HCT116 (cell line): ENCODE measurements around the gene EVI5. TPM values are rescaled to one million over a fixed set of nuclear protein-coding genes. Genes with fewer than 3 reads are reported as not detected.

Source experiments
- ATAC-seq: fragments of 200-7000 bp; cut with Tn5 transposase; 2 replicates; pipeline ENCODE4 v1.9.1; 2020; ENCODE audit warnings: mild to moderate bottlenecking, moderate library complexity
- BruUV-seq: library from RNA; stranded (reverse); fragments of 400-500 nt; replicated peaks from 2 replicates; lab custom pipeline; 2021; lab: Mats Ljungman, UMichigan
- CTCF ChIA-PET: fragments of 300-600 bp; sonication (Branson Sonifier 250); formaldehyde crosslinking; loops from one replicate; lab custom pipeline; 2021; ENCODE audit warnings: antibody characterized with exemption; lab: Charles Lee
- POLR2A ChIA-PET: fragments of 300-600, 350-600 bp; sonication (Branson Sonifier 250); formaldehyde crosslinking; loops from one replicate; lab custom pipeline; 2021; ENCODE audit warnings: antibody characterized with exemption; lab: Charles Lee
- RAD21 ChIA-PET, 2 experiments: fragments of 300-600 bp; sonication (Branson Sonifier 250); formaldehyde crosslinking; loops; one replicate each; lab custom pipeline; 2023; ENCODE audit warnings: low total read pairs in 2 of 2; ENCODE audit not compliant: uncharacterized antibody in 2 of 2, unreplicated experiment in 2 of 2, low non-redundant PET in 1 of 2; lab: Charles Lee
- DNase-seq: peaks from one replicate; pipeline ENCODE4 v3.0.0-alpha.2; 2010; ENCODE audit warnings: low read depth, low spot score
- H2AFZ ChIP-seq: fragments of 200-600 bp; shearing (Covaris generic), sonication (generic); 2 replicates; pipeline ENCODE4 v1.6.1; 2017; ENCODE audit warnings: low read depth, mixed run types, mixed read lengths, antibody characterized with exemption, low read length; ENCODE audit not compliant: poor library complexity, severe bottlenecking
- H3K27ac ChIP-seq: 2 replicates; pipeline ENCODE4 v1.5.1; 2012; ENCODE audit warnings: low read depth, low read length
- H3K27me3 ChIP-seq: fragments of 200-600 bp; sonication (generic); 2 replicates; pipeline ENCODE4 v1.6.1; 2016; ENCODE audit warnings: mixed run types, low read length, mixed read lengths; ENCODE audit not compliant: insufficient read depth
- H3K36me3 ChIP-seq, 2 experiments: fragments of 200-500 bp in 1 of 2; fragments of 200-600 bp in 1 of 2; sonication (Bioruptor generic) in 1 of 2; sonication (generic) in 1 of 2; 2 replicates each; pipeline versions ENCODE4 v1.5.1 to v1.6.1; 2014 to 2016; ENCODE audit warnings: low read length in 2 of 2, inconsistent platforms in 1 of 2, mixed read lengths in 1 of 2, mixed run types in 1 of 2; ENCODE audit not compliant: insufficient read depth in 2 of 2, control insufficient read depth in 1 of 2
- H3K4me1 ChIP-seq, 2 experiments: fragments of 200-600 bp in 1 of 2; sonication (generic) in 1 of 2; 2 replicates each; pipeline versions ENCODE4 v1.5.1 to v1.6.1; 2012 to 2017; ENCODE audit warnings: low read length in 2 of 2, inconsistent platforms in 1 of 2, mild to moderate bottlenecking in 1 of 2, mixed read lengths in 1 of 2, mixed run types in 1 of 2, moderate library complexity in 1 of 2; ENCODE audit not compliant: insufficient read depth in 2 of 2, control insufficient read depth in 1 of 2
- H3K4me2 ChIP-seq: fragments of 200-600 bp; sonication (generic); 2 replicates; pipeline ENCODE4 v1.6.1; 2017; ENCODE audit warnings: mixed run types, low read length, mixed read lengths
- H3K4me3 ChIP-seq, 2 experiments: fragments of 200-600 bp in 1 of 2; sonication (generic) in 1 of 2; replicated peaks in 1 of 2; 2 replicates each; pipeline ENCODE4 v1.5.1; 2011 to 2016; ENCODE audit warnings: low read length in 2 of 2, control low read depth in 1 of 2, low read depth in 1 of 2, mild to moderate bottlenecking in 1 of 2, mixed read lengths in 1 of 2, mixed run types in 1 of 2
- H3K79me2 ChIP-seq: fragments of 200-600 bp; sonication (generic); 2 replicates; pipeline ENCODE4 v1.6.1; 2017; ENCODE audit warnings: mild to moderate bottlenecking, mixed run types, low read length, moderate library complexity, mixed read lengths; ENCODE audit not compliant: insufficient read depth
- H3K9ac ChIP-seq: fragments of 200-600 bp; sonication (generic); 2 replicates; pipeline ENCODE4 v1.6.1; 2016; ENCODE audit warnings: low read length, mixed read lengths
- H3K9me2 ChIP-seq: fragments of 200-600 bp; sonication (generic), shearing (Covaris generic); 2 replicates; pipeline ENCODE4 v1.6.1; 2017; ENCODE audit warnings: mixed run types, mild to moderate bottlenecking, moderate library complexity; ENCODE audit not compliant: insufficient read depth
- H3K9me3 ChIP-seq, 2 experiments: fragments of 200-500 bp in 1 of 2; fragments of 200-600 bp in 1 of 2; sonication (Bioruptor generic) in 1 of 2; sonication (generic) in 1 of 2; 2 replicates each; pipeline ENCODE4 v1.6.1; 2014 to 2017; ENCODE audit warnings: low read length in 2 of 2, mixed read lengths in 2 of 2, inconsistent platforms in 1 of 2, low read depth in 1 of 2, mild to moderate bottlenecking in 1 of 2, mixed run types in 1 of 2, moderate library complexity in 1 of 2; ENCODE audit not compliant: control insufficient read depth in 1 of 2, insufficient read depth in 1 of 2
- H4K20me1 ChIP-seq: fragments of 200-600 bp; sonication (generic), shearing (Covaris generic); 2 replicates; pipeline ENCODE4 v1.6.1; 2017; ENCODE audit warnings: mixed run types, mild to moderate bottlenecking, moderate library complexity; ENCODE audit not compliant: insufficient read depth
- ATF3 ChIP-seq: IDR thresholded peaks from 2 replicates; pipeline ENCODE4 v1.6.1; 2012
- CEBPB ChIP-seq: IDR thresholded peaks from 2 replicates; pipeline ENCODE4 v1.6.1; 2012; ENCODE audit warnings: low read depth
- CTCF ChIP-seq, 3 experiments: fragments of 200-600 bp in 1 of 3; sonication (generic) in 1 of 3; IDR thresholded peaks in 2 of 3; conservative IDR thresholded peaks in 1 of 3; 2 replicates each; pipeline ENCODE4 v1.5.1; 2012 to 2017; ENCODE audit warnings: low read depth in 2 of 3, low read length in 2 of 3, antibody characterized with exemption in 1 of 3, borderline replicate concordance in 1 of 3, control low read depth in 1 of 3, mild to moderate bottlenecking in 1 of 3, mixed read lengths in 1 of 3, mixed run types in 1 of 3, moderate library complexity in 1 of 3; ENCODE audit not compliant: insufficient read depth in 1 of 3
- EGR1 ChIP-seq: IDR thresholded peaks from 2 replicates; pipeline ENCODE4 v1.6.1; 2012; ENCODE audit warnings: low read depth
- ELF1 ChIP-seq: IDR thresholded peaks from 2 replicates; pipeline ENCODE4 v1.6.1; 2012; ENCODE audit warnings: low read depth, borderline replicate concordance
- EZH2 ChIP-seq: fragments of 200-600 bp; sonication (generic); IDR thresholded peaks from 2 replicates; pipeline ENCODE4 v1.6.1; 2017; ENCODE audit warnings: antibody characterized with exemption, mixed run types
- EZH2phosphoT487 ChIP-seq: fragments of 200-600 bp; IDR thresholded peaks from 2 replicates; pipeline ENCODE4 v1.6.1; 2018; ENCODE audit warnings: antibody characterized with exemption, borderline replicate concordance
- FOSL1 ChIP-seq: IDR thresholded peaks from 2 replicates; pipeline ENCODE4 v1.6.1; 2012; ENCODE audit warnings: low read depth
- JUND ChIP-seq: IDR thresholded peaks from 2 replicates; pipeline ENCODE4 v1.6.1; 2012
- POLR2A ChIP-seq: IDR thresholded peaks from 2 replicates; pipeline ENCODE4 v1.7.0; 2011; ENCODE audit warnings: borderline replicate concordance; ENCODE audit not compliant: insufficient read depth, insufficient read length; ENCODE audit errors: extremely low read depth
- RAD21 ChIP-seq: IDR thresholded peaks from 2 replicates; pipeline ENCODE4 v1.6.1; 2012; ENCODE audit warnings: low read depth, mild to moderate bottlenecking
- REST ChIP-seq: IDR thresholded peaks from 2 replicates; pipeline ENCODE4 v1.6.1; 2012; ENCODE audit warnings: low read depth
- SP1 ChIP-seq: IDR thresholded peaks from 2 replicates; pipeline ENCODE4 v1.6.1; 2012; ENCODE audit warnings: low read depth
- SRF ChIP-seq: IDR thresholded peaks from 2 replicates; pipeline ENCODE4 v1.6.1; 2012; ENCODE audit warnings: low read depth
- TCF7L2 ChIP-seq: IDR thresholded peaks from 2 replicates; pipeline ENCODE4 v1.7.0; 2011; ENCODE audit warnings: borderline replicate concordance, inconsistent platforms; ENCODE audit not compliant: insufficient read depth, insufficient read length; ENCODE audit errors: extremely low read depth
- YY1 ChIP-seq: IDR thresholded peaks from 2 replicates; pipeline ENCODE4 v1.6.1; 2011; ENCODE audit warnings: low read length, low read depth, moderate library complexity, mild to moderate bottlenecking; ENCODE audit not compliant: insufficient replicate concordance; ENCODE audit errors: extremely low read depth
- ZFX ChIP-seq: fragments of 450-650 bp; IDR thresholded peaks from 2 replicates; pipeline ENCODE4 v1.6.1; 2017
- ZNF274 ChIP-seq: fragments of 200-500 bp; sonication (Bioruptor generic); IDR thresholded peaks from 2 replicates; pipeline ENCODE4 v1.6.1; 2014; ENCODE audit warnings: mild to moderate bottlenecking, low read depth, low read length, inconsistent platforms
- intact Hi-C: fragments of 100-400 bp; cut with micrococcal nuclease; formaldehyde crosslinking; loops from 2 replicates; pipeline ENCODE4 v1.10.0; 2022
- total RNA-seq: library from RNA; stranded (reverse); gene quantifications from one replicate; pipeline ENCODE4 v1.2.1, GENCODE V29; 2021; ENCODE audit not compliant: unreplicated experiment

The EVI5 gene
- total RNA-seq, 1 experiment from 2014 or later, result 21.8 TPM

- DNase-seq (no peak), ATAC-seq (no peak)
- H3K27me3 ChIP-seq, result no peaks in the 10 kb centered on the region
- H3K36me3 ChIP-seq, result no peaks in the 10 kb centered on the region
- H3K4me1 ChIP-seq, result no peaks in the 10 kb centered on the region
- no peak overlapping the region for H3K4me3 ChIP-seq
- CTCF ChIA-PET, result no interaction called here
- no peaks in the 10 kb centered on the region for H3K9me3 ChIP-seq
- no peaks in the 10 kb centered on the region for H3K79me2 ChIP-seq
- no peaks in the 10 kb centered on the region for H3K9me2 ChIP-seq
- TF ChIP-seq SP1 (no peak), EZH2 (no peak), CEBPB (no peak), YY1 (no peak), ZNF274 (no peak), SRF (no peak), JUND (no peak), CTCF (IDR thresholded peaks at IDR 0.05 in 2 of 3, conservative IDR thresholded peaks at IDR 0.05 in 1 of 3; ENCODE audit: borderline replicate concordance in 1 of 3, insufficient read depth in 1 of 3, low read depth in 2 of 3, low read length in 2 of 3) (no peak), REST (no peak), FOSL1 (no peak), ELF1 (no peak), TCF7L2 (no peak), EZH2phosphoT487 (no peak), ATF3 (no peak), POLR2A (no peak), ZFX (no peak), RAD21 (no peak), EGR1 (no peak)
- no TSS peak for BruUV-seq
- no peak overlapping the region for H3K9ac ChIP-seq
- H2AFZ ChIP-seq, result no peak overlapping the region
- intact Hi-C loops, result no loop called here
- RAD21 ChIA-PET, result no interaction called here
- H3K27ac ChIP-seq, result no peak overlapping the region
- H4K20me1 ChIP-seq, result no peaks in the 10 kb centered on the region
- POLR2A ChIA-PET, result no interaction called here
- no peak overlapping the region for H3K4me2 ChIP-seq
Observed at GRCh38 chr1:92695104-92695503, 89.8 kb downstream of the EVI5 start.
